ENCODE data around the gene IP6K3. TPM values are rescaled to one million over a fixed set of nuclear protein-coding genes. Genes with fewer than 3 reads are reported as not detected.
A peak's percentile ranks its signal among the peaks of the same experiment; 100 is the strongest.

Gene IP6K3
- total and polyA plus RNA-seq, 5 donors: 10.0 to 44.4 (median 26.1) TPM

- no peak overlapping the region for H3K4me3 ChIP-seq (ENCODE audit: low read length)
- DNase-seq (peak in 1 of 3 donors; percentile 57), ATAC-seq (no peak)
- no peaks in the 10 kb centered on the region for H3K27me3 ChIP-seq (ENCODE audit: control insufficient read depth, insufficient read depth)
- WGBS: 51% methylated on average over 16 of the region's 16 CpGs
- H3K27ac ChIP-seq (ENCODE audit: low read length): peak overlapping the region; percentile 61
- intact Hi-C loops (cut with DNase I): loop anchor here in 3 of 4 donors (2.0 to 10.0 kb wide), 3 partner anchors 108 to 111 kb away; partner anchors contain the start of gene BAK1 (in 1 of the 3)
- H3K4me1 ChIP-seq (ENCODE audit: control insufficient read depth, insufficient read depth, low read length): peaks cover 43% of the 10 kb centered on the region
- H3K9me3 ChIP-seq (ENCODE audit: control insufficient read depth, low read length): no peaks in the 10 kb centered on the region
Observed at GRCh38 chr6:33695451-33695887, 51.2 kb downstream of the IP6K3 start.

- Histone ChIP-seq H3K9me3 (ENCODE audit: control insufficient read depth, low read length) (no peaks in the 10 kb centered on the region), H3K4me3 (ENCODE audit: low read length) (no peak overlapping the region), H3K27ac (ENCODE audit: low read length) (peak overlapping the region; percentile 61), H3K4me1 (ENCODE audit: control insufficient read depth, insufficient read depth, low read length) (peaks cover 43% of the 10 kb centered on the region), H3K27me3 (ENCODE audit: control insufficient read depth, insufficient read depth) (no peaks in the 10 kb centered on the region)
- 83% methylated on average over 5 of the region's 5 CpGs for WGBS
- DNase-seq: peak in 1 of 3 donors; percentile 54
- no peak for ATAC-seq
- intact Hi-C loops (cut with DNase I): loop anchor here in 3 of 4 donors (2.0 to 10.0 kb wide), 3 partner anchors 108 to 110 kb away; partner anchors contain the start of gene BAK1 (in 1 of the 3)
Observed at GRCh38 chr6:33694977-33695376, 51.7 kb downstream of the IP6K3 start.

- H3K27ac ChIP-seq (ENCODE audit: low read length): peak overlapping the region; percentile 61
- no peaks in the 10 kb centered on the region for H3K27me3 ChIP-seq (ENCODE audit: control insufficient read depth, insufficient read depth)
- no peak overlapping the region for H3K4me3 ChIP-seq (ENCODE audit: low read length)
- ATAC-seq (peak in 1 of 2 donors; percentile 42), DNase-seq (peak in 2 of 3 donors; percentile 49 to 70)
- WGBS: 36% methylated on average over 19 of the region's 19 CpGs
- intact Hi-C loops (cut with DNase I): loop anchor here in 2 of 4 donors (2.0 to 10.0 kb wide), 2 partner anchors 108 to 110 kb away; partner anchors contain the start of gene BAK1 (in 1 of the 2)
- no peaks in the 10 kb centered on the region for H3K9me3 ChIP-seq (ENCODE audit: control insufficient read depth, low read length)
- H3K4me1 ChIP-seq (ENCODE audit: control insufficient read depth, insufficient read depth, low read length): peaks cover 43% of the 10 kb centered on the region
Observed at GRCh38 chr6:33694401-33694931, 52.2 kb downstream of the IP6K3 start.

- peak overlapping the region; percentile 89 for H3K27ac ChIP-seq (ENCODE audit: low read length)
- H3K4me1 ChIP-seq (ENCODE audit: control insufficient read depth, insufficient read depth, low read length): peaks cover 43% of the 10 kb centered on the region
- intact Hi-C loops (cut with DNase I): loop anchor here in 2 of 4 donors (2.0 to 10.0 kb wide), 2 partner anchors 107 to 109 kb away; partner anchors contain the start of gene BAK1 (in 1 of the 2)
- H3K27me3 ChIP-seq (ENCODE audit: control insufficient read depth, insufficient read depth): no peaks in the 10 kb centered on the region
- no peaks in the 10 kb centered on the region for H3K9me3 ChIP-seq (ENCODE audit: control insufficient read depth, low read length)
- 49% methylated on average over 28 of the region's 28 CpGs for WGBS
- DNase-seq (peak in 1 of 3 donors; percentile 70), ATAC-seq (peak in 1 of 2 donors; percentile 29)
- H3K4me3 ChIP-seq (ENCODE audit: low read length): no peak overlapping the region
Observed at GRCh38 chr6:33693186-33694105, 53.3 kb downstream of the IP6K3 start.

- DNase-seq: peak in 1 of 3 donors; percentile 71
- no peak for ATAC-seq
- 56% methylated on average over 10 of the region's 10 CpGs for WGBS
- Histone ChIP-seq H3K9me3 (ENCODE audit: control insufficient read depth, low read length) (no peaks in the 10 kb centered on the region), H3K27ac (ENCODE audit: low read length) (peak overlapping the region; percentile 89), H3K4me1 (ENCODE audit: control insufficient read depth, insufficient read depth, low read length) (peaks cover 40% of the 10 kb centered on the region), H3K27me3 (ENCODE audit: control insufficient read depth, insufficient read depth) (no peaks in the 10 kb centered on the region), H3K4me3 (ENCODE audit: low read length) (no peak overlapping the region)
- intact Hi-C loops (cut with DNase I): loop anchor here in 1 of 4 donors (10.0 kb wide), 1 partner anchor 108 kb away; the partner anchor contains the start of gene BAK1
Observed at GRCh38 chr6:33692760-33693158, 53.9 kb downstream of the IP6K3 start.

GRCh38 chr6:33692078-33692759, 54.5 kb downstream of the IP6K3 start:
- 55% methylated on average over 12 of the region's 12 CpGs for WGBS

GRCh38 chr6:33691456-33692077, 55.1 kb downstream of the IP6K3 start:
- ATAC-seq (no peak), DNase-seq (no peak)
- Histone ChIP-seq H3K9me3 (ENCODE audit: control insufficient read depth, low read length) (no peaks in the 10 kb centered on the region), H3K4me1 (ENCODE audit: control insufficient read depth, insufficient read depth, low read length) (peaks cover 30% of the 10 kb centered on the region), H3K27me3 (ENCODE audit: control insufficient read depth, insufficient read depth) (no peaks in the 10 kb centered on the region), H3K27ac (ENCODE audit: low read length) (peak overlapping the region; percentile 49), H3K4me3 (ENCODE audit: low read length) (no peak overlapping the region)
- 82% methylated on average over 15 of the region's 15 CpGs for WGBS
- intact Hi-C loops (cut with DNase I): loop anchor here in 1 of 4 donors (10.0 kb wide), 1 partner anchor 107 kb away; the partner anchor contains the start of gene BAK1

More at GRCh38 chr6:33692078-33692759, 54.5 kb downstream of the IP6K3 start:
- Histone ChIP-seq H3K4me3 (ENCODE audit: low read length) (no peak overlapping the region), H3K27ac (ENCODE audit: low read length) (peak overlapping the region; percentile 89), H3K4me1 (ENCODE audit: control insufficient read depth, insufficient read depth, low read length) (peaks cover 35% of the 10 kb centered on the region), H3K27me3 (ENCODE audit: control insufficient read depth, insufficient read depth) (no peaks in the 10 kb centered on the region), H3K9me3 (ENCODE audit: control insufficient read depth, low read length) (no peaks in the 10 kb centered on the region)
- DNase-seq: peak in 2 of 3 donors; percentile 82 to 91
- intact Hi-C loops (cut with DNase I): loop anchor here in 1 of 4 donors (10.0 kb wide), 1 partner anchor 107 kb away; the partner anchor contains the start of gene BAK1
- ATAC-seq: peak in 1 of 2 donors; percentile 68

- intact Hi-C loops (cut with DNase I): loop anchor here in 1 of 4 donors (10.0 kb wide), 1 partner anchor 106 kb away; the partner anchor contains the start of gene BAK1
- ATAC-seq (no peak), DNase-seq (no peak)
- H3K4me1 ChIP-seq (ENCODE audit: control insufficient read depth, insufficient read depth, low read length): peaks cover 24% of the 10 kb centered on the region
- H3K27me3 ChIP-seq (ENCODE audit: control insufficient read depth, insufficient read depth): no peaks in the 10 kb centered on the region
- no peaks in the 10 kb centered on the region for H3K9me3 ChIP-seq (ENCODE audit: control insufficient read depth, low read length)
- 81% methylated on average over 13 of the region's 13 CpGs for WGBS
- no peak overlapping the region for H3K4me3 ChIP-seq (ENCODE audit: low read length)
- no peak overlapping the region for H3K27ac ChIP-seq (ENCODE audit: low read length)
Observed at GRCh38 chr6:33690766-33691165, 55.9 kb downstream of the IP6K3 start.

- ATAC-seq: no peak
- WGBS: 91% methylated on average over 10 of the region's 10 CpGs
Observed at GRCh38 chr6:33689879-33690278, 56.8 kb downstream of the IP6K3 start.

GRCh38 chr6:33689148-33689494, 57.6 kb downstream of the IP6K3 start:
- Histone ChIP-seq H3K9me3 (ENCODE audit: control insufficient read depth, low read length) (no peaks in the 10 kb centered on the region), H3K27me3 (ENCODE audit: control insufficient read depth, insufficient read depth) (no peaks in the 10 kb centered on the region), H3K4me1 (ENCODE audit: control insufficient read depth, insufficient read depth, low read length) (peaks cover 11% of the 10 kb centered on the region), H3K4me3 (ENCODE audit: low read length) (no peak overlapping the region), H3K27ac (ENCODE audit: low read length) (no peak overlapping the region)
- WGBS: 77% methylated on average over 12 of the region's 12 CpGs
- no peak for DNase-seq
- no peak for ATAC-seq
- intact Hi-C loops (cut with DNase I): no loop called here

More at GRCh38 chr6:33689879-33690278, 56.8 kb downstream of the IP6K3 start:
- no peaks in the 10 kb centered on the region for H3K9me3 ChIP-seq (ENCODE audit: control insufficient read depth, low read length)
- peaks cover 17% of the 10 kb centered on the region for H3K4me1 ChIP-seq (ENCODE audit: control insufficient read depth, insufficient read depth, low read length)
- no peak for DNase-seq
- no peak overlapping the region for H3K27ac ChIP-seq (ENCODE audit: low read length)
- intact Hi-C loops (cut with DNase I): loop anchor here in 1 of 4 donors (10.0 kb wide), 1 partner anchor 105 kb away; the partner anchor contains the start of gene BAK1
- H3K27me3 ChIP-seq (ENCODE audit: control insufficient read depth, insufficient read depth): no peaks in the 10 kb centered on the region
- H3K4me3 ChIP-seq (ENCODE audit: low read length): no peak overlapping the region
